HG03196 (cell line): ENCODE data around the gene IBA57.

Experiments used
- ATAC-seq: cut with Tn5 transposase; IDR thresholded peaks from one replicate; pipeline ENCODE4 v1.9.1; 2021; ENCODE audit not compliant: unreplicated experiment

The IBA57 gene

DNA sequence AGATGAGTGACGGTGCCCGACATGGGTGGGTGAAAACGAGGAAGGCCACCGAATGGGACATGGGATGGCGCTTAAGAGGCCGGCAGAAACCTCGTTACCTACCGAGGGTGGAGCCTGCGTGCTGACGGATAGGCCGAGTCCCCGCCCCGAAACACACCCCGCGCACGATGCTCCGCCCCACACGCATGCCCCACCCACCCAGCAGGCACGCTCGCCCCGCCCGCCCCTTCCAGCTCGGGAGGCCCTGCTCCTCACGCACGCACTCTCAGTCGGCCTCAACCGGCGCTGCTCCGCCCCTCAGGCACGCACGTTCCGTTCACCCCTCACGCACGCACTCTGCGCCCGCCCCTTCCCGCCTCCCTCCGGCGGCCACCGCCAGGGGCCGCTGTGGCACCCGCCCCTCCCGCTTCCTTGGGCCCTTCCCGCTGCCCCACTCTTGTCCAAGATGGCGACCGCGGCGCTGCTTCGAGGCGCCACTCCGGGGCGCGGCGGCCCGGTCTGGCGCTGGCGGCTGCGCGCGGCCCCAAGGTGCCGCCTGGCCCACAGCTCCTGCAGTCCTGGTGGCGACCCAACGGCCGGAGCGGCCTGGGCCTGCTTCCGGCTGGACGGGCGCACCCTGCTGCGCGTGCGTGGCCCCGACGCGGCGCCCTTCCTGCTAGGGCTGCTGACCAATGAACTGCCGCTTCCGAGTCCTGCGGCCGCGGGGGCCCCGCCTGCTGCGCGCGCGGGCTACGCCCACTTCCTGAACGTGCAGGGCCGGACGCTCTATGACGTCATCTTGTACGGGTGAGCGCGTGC lies at the start of gene IBA57:
Gene IBA57 (plus strand): TSS at position 433 of the 798 bp plus-strand sequence. CDS start 13 bp downstream, at position 446.
- peak; percentile 84 for ATAC-seq

DNA sequence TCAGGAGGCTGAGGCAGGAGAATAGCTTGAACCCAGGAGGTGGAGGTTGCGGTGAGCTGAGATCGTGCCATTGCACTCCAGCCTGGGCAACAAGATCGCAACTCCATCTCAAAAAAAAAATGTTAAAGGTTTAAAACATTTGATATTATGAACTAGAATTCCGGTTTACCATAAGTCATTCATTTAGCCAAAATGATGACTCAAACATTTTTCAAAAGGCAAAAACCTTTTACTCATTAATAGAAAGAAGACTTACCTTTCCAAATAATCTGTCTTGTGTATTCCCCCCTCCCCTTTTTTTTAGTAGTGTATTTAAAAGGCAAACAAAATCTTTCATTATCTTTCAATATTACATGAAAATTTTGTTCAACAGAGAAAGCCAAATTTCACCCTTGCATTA lies 48.3 kb upstream of the IBA57 start:
- no peak for ATAC-seq

DNA sequence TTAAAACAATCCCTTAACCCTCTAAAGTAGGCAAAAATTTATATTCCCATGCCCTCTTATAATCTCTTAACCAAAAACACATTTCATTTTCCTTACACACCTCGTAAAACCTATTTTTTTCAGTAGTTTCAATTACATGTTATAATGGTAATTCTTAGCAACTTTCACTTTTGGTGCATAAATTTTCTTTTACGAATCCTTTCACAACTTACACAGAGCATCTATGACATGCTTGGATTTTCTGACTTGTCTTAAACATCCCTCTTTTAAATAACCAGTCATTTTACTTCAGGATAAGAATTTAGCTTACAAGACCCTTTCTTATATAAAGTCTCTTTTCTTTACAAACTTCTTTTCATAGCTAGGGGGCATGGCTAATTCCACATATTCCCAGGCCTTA lies 47.6 kb upstream of the IBA57 start:
- no peak for ATAC-seq

DNA sequence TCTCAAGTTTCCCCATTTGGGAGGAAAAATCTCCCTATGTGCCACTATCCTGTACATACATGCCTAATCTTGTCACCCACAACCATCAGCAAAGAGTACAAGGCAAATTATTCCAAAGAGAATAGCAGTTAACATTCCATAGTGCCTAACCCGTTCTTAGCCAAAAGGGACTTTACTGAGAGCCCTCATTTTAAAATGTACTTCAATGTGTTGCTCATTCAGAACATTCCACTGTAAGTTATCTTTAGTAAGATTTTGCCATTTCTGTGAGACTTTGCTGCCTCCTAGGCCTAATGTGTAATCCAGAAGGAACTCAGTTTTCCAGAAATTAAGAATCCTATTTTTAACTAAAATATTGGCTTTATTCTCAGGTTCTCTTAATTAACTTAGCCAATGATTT lies 45.3 kb upstream of the IBA57 start:
- ATAC-seq, result no peak

DNA sequence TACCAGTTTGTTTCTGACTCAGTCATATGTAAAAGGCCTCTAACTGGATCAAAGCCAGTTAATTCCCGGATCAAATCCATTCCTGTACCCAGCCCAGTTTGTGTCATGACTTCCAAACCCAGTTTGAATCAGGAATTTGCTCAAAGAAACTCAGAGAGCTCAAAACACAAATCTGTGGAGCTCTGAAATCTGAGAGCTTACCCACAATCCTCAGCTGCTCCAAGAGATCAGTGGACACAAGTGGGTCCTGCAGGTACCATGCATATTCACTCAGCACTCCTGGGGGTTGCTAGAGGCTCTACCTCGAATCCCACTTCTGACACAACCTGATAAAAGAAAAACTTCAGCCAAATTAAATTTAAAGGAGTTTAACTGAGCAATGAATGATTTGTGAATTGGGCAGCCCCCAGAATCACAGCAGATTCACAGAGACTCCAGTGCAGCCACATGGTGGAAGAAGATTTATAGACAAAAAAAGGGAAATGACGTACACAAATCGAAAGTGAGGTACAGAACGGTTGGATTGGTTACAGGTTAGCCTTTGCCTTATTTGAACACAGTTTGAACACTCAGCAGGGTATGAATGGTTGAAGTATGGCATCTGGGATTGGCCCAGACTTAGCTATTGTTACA lies 44.6 kb upstream of the IBA57 start:
- no peak for ATAC-seq

DNA sequence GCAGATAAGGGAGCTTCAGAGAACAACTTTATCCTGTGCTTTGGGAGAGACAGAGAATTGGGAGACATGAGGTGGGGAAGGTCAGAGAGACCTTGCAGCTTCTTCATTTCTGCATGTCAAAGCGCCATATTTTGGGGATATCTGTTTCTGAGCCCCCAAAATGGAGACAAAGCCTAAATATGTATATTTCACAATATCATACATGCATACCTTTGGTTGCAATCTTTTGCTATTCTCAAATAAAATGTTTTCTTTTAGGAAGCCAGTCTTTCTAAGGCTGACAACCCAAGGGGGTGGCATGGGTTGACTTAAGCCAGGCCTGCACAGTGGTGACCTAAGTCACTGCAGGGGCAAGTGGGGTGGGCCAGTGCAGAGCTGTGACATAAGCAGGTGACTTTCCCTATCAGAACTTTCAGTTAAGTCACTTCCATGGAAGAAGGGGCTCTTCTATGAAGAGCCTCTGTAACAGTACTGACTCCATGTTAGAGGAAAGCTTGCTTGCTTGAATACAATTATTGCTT lies 42.6 kb upstream of the IBA57 start:
- ATAC-seq, result no peak

DNA sequence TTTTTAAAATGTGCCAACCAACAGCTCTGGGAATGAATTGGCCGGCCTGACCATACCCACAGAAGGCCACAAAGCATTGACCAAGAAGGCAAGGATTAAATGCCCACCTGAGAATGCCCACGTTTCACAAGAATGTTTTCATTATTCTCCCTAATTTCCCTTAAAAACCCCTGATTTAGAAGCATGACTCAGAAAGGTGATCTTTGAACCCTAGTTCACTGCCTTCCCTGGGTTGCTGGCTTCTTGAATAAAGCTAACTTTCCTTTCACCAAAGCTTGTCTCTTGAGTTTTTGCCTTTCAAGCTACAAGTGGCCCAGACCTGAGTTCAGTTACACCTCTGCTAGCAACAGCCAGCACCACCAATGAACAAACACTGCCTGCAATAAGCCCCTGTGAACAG lies 42.1 kb upstream of the IBA57 start:
- no peak for ATAC-seq

DNA sequence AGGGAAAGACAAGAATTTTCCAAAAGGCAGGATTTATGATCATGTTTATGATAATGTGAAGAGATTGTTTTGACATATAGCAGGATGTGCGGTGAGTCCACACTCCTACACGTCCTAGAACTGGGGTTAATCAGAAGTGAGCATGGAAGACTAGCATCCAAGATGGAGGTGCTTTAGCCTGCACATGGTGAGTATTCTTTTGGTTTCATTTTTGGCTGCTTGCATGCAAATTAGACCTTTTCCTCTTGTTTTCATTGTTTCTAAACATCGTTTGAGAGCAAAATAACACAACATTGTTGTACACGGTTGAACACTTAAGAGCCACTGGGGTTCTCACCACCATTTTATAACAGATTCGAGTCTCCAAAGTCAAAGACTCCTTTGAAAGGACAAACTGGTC lies 40.4 kb upstream of the IBA57 start:
- ATAC-seq, result no peak

DNA sequence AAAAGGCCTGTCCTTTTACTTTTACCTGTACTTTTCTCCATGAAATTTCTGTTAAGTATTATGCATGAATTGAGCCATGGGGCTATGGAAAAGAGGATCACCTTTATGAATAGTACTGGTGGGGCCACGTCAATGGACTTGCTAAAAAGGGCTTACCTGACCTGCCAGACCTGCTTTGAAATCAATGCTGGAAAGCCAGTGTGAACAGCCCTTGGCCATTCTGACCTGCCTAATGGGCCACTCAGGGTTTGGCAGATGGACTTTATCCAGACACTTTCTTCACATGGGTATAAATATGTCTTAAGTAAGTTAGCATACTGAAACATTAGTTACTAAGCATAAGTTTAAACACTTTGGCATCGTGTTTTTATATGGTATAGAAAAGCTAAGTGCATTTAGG lies 33.8 kb upstream of the IBA57 start:
- ATAC-seq, result no peak

DNA sequence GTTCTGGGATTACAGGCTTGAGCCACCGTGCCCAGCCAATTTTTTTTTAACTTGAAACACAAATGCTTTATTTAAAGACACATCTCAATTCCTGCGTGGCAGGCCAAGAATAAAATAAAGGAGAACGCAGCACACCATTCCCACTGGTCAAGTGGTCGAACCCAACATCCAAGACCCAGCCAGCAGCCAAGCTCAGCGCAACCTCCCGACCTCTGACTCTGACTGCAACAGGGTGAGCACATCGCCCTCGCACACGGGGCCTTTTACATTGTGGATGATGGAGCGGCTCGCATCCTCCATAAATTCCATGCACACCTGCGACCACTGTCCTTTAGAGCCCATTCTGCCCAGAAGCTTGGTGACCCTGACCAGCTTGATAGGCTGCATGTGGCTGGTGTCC lies 31.0 kb upstream of the IBA57 start:
- ATAC-seq, result no peak

DNA sequence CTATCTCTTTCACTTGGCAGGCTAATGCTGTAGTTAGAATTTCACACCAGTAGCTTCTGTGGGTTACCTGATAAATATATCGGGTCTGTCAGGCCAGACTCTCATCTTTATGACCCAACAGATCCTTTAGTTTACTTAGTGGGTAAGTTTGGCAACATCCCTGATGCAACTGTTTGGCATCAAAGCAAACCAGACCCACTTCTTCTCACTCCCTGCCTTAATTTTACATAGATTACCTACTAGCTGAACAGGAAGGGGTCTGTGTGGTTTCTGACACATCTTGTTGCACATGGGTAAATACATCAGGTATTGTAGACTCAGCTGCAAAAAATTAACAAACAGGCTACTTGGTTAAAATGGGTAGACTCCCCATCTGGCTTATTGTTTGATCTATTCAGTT lies 28.7 kb upstream of the IBA57 start:
- no peak for ATAC-seq

DNA sequence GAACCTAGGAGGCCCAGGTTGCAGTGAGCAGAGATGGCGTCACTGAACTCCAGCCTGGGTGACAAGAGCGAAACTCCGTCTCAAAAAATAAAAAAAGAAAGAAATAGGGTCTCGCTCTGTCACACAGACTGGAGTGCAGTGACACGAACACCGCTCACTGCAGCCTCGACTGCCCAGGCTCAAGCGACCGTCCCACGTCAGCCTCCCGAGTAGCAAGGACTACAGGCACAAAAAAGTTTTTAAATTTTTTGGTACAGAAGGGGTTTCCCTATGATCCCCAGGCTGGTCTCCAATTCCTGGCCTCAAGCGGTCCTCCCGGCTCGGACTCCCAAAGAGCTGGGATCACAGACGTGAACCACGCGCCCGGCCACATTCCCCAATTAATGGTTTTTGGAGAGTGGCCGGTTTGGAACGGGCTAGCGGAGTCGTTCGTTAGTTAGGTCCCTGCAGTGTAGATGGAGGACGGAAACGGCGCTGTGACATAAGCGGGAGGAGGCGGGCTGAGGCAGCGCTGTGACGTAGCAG lies 26.1 kb upstream of the IBA57 start:
- no peak for ATAC-seq

DNA sequence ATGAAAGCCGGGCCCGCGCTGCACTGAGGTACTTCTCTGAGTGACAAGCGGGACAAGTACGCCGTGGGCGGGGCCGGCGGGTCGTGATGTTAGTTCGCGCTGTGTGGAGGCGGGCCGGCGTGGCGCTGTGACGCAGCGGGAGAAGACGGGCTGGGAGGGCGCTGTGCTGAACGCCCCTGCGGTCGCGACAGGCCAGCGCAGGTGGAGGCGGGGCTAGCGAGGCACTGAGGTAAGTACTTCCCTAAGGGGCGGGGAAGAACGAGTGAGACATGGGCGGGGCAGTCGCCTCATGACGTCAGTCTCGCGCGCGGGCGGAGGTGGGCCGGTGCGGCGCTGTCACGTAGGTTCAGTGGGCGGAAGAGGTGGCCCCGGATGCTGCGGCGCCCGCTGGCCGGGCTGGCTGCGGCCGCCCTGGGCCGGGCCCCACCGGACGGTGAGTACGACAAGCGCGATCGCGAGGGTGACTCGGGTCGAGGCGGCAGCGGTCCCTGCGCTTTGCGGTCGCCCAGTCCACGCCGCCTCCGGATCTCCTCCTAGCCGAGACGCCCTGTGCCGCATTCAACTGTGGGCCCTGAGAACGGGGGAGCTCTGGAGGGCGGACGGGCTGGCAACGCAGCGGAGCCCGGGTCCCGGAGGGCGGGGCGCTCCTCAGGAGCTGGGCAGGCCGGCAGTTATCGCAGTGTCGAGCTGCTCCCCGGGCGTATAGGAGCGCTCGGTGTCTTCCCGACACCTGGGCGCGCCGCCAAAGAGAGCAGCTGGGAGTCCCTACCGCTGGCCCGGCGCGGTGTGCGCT lies 25.5 kb upstream of the IBA57 start, which contains the start of gene GUK1:
Gene GUK1 (plus strand): TSS at position 349 of the 793 bp plus-strand sequence. CDS start 24 bp downstream, at position 373.
- ATAC-seq, result peak; percentile 90

DNA sequence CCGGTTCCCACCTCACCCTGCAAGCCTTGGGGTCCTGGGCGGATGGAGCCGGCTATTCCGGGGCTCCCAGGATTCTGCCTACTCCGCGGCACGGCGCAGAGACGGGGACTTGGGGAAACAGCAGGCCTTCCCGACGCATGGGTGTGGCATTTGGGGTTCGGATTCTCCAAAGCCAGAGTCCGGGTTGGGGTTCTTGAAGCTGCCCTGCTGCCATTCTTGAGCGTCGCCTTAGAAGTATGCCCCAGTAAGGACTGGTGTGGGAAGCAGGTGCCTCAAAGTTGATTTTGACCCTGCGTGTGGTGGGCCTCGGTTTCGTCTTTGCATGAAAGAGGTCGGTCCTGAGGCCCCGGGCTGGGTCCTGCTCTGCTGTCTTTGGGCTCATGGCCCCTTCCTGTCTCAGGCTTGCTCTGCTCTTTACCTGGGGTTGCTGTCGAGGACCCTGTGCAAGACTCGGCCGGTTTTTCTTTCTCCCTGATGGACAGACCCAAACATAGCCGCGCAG lies 24.8 kb upstream of the IBA57 start:
- no peak for ATAC-seq

DNA sequence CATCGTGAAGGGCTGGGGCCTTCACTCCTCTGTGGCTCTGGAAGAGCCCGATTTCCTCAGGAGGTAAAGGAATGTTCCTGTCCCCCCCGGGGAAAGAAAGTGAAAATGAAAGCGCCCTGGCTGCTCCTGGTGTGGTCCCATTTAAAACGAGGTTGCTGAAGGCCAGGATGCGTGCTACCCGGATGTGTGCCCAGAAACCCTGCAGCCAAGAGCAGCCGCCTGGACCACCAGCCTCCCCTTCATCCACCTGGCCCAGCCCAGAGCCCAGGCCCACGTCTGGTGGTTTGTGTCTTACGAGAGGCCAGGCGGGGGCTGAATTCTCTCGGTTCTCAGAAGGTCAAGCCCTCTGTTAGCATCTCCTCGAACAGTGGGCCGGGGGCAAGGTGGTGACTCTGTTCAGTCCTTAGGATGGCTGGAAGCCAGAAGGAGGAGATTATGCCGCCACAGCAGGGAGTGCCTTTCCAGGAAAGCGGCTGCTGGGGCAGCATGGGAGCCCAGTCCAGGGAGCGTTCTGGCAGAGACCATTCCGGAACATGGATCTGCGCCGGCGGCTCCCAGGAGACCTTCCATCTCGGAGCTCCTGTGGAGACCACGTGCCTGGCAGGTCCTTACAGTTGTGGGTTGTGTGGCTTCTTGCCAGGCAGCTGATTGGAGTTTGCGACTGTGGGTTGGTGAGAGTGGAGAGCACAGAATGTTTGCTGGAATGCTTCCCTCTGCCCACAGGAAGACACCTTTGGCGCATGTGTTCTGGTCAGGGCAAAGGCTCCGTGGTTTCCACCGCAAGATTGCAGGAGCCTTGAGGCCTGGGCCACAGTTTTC lies 24.2 kb upstream of the IBA57 start:
- no peak for ATAC-seq

DNA sequence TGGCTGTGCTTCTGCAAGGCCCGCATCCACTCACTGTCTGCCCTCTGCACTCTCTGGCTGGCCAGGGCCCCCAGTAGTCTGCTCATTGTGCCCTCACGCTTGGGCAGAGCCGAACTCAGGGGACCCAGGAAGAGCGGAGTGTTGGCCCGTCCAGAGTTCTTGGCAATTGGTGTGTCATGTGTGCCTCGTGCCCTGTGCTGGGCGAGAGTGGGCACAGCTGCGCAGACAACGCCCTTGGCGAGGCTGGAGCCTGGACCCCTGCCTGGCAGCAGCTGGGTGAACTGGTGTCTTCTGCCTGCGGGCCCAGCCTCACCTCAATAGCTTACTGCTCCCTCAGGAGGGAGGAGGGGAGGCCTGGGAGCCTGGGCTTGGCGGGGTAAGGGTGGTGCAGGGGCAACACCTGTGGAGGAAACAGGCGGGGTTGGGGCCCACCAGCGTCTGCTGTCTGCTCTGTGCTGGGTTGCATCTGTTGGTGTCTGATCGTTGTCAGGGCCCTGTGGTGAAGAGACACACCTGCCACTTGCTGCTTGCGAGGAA lies 23.4 kb upstream of the IBA57 start:
- no peak for ATAC-seq

DNA sequence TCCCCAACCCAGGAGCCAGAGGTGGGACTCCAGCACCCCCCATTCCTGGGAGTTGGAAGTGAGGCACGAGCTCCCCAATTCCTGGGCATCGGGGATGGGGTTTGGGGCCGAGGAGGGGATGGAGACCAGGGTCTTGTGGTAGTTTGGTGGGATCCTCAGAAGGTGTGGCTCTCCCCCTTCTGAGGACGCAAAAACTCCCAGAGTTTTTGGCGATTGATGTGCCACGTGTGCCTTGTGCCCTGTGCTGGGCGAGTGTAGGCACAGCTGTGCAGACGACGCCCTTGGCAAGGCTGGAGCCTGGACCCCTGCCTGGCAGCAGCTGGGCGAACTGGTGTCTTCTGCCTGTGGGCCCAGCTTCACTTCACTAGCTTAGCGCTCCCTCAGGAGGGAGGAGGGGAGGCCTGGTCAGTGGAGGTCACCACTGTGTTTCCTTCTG lies 22.9 kb upstream of the IBA57 start:
- no peak for ATAC-seq

DNA sequence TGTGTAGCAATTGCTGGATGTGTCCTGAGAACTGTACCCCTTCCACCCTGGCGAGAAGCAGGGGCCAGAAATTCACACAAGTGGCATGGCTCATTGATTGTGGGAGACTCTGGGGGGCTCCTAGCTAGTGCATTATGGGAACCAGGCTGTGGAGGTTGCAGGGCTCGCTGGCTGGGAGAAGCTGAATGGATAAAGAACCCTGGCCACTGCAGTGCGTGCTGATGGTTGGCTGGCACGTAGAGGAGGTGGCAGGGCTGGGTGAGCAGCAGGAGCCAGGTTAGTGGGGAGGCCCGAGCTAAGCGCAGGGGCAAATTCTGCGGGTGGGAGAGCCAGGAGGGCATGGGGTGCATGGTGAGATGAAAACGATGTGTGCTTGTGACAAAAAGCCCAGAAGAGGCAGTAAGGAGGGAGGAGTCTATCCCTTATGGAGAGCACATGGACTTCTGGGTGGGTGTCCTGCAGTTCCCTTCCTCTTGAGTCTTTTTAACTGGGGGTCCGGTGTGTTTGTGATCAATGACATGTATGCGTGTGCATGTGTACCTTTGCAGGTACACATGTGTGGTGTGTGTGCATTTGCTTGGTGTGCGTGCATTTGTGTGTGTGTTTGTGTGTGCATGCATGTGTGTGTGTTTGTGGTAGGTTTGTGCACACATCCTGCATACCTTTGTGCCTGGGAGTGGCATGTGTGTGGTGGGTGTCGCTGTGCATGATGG lies 22.0 kb upstream of the IBA57 start:
- no peak for ATAC-seq
